ENCODE data around the gene EP400. TPM values are rescaled to one million over a fixed set of nuclear protein-coding genes. Genes with fewer than 3 reads are reported as not detected.
"Not testable (repeated sequence)": the region's sequence is repeated elsewhere in the genome, so short reads cannot be mapped to it uniquely, and the experiment has no call there.

Gene EP400
- total RNA-seq, 2 experiments from 2014 or later, result 39.9 to 45.5 TPM

- POLR2A ChIA-PET, result no interaction called here
- Mint-ChIP-seq H3K27ac (no peak overlapping the region), H3K4me1 (ENCODE audit: low read depth) (peaks cover 13% of the 10 kb centered on the region), H3K9me3 (peaks cover 11% of the 10 kb centered on the region), H3K36me3 (peaks cover 22% of the 10 kb centered on the region), H3K4me3 (no peak overlapping the region), H3K27me3 (no peaks in the 10 kb centered on the region)
- no peak for DNase-seq
- intact Hi-C loops (cut with micrococcal nuclease), result no loop called here
- CTCF ChIA-PET, result no interaction called here
Measured at GRCh38 chr12:132100306-132101065, 150.7 kb downstream of the EP400 start.

- H3K36me3 Mint-ChIP-seq, result peaks cover 7% of the 10 kb centered on the region
- ChIA-PET POLR2A (no interaction called here), CTCF (no interaction called here)
- no peak for DNase-seq
- no peak overlapping the region for H3K27ac Mint-ChIP-seq
- H3K9me3 Mint-ChIP-seq, result no peaks in the 10 kb centered on the region
- H3K4me3 Mint-ChIP-seq, result no peak overlapping the region
- no peaks in the 10 kb centered on the region for H3K27me3 Mint-ChIP-seq
- intact Hi-C loops (cut with micrococcal nuclease), result no loop called here
- no peaks in the 10 kb centered on the region for H3K4me1 Mint-ChIP-seq (ENCODE audit: low read depth)
Measured at GRCh38 chr12:132102297-132102696, 152.6 kb downstream of the EP400 start.

- H3K9me3 Mint-ChIP-seq; intact Hi-C loops (cut with micrococcal nuclease); CTCF ChIA-PET; H3K4me3 Mint-ChIP-seq; DNase-seq; H3K36me3 Mint-ChIP-seq; H3K27me3 Mint-ChIP-seq; H3K4me1 Mint-ChIP-seq (ENCODE audit: low read depth); POLR2A ChIA-PET; H3K27ac Mint-ChIP-seq: not testable (repeated sequence)
Measured at GRCh38 chr12:132103072-132103471, 153.3 kb downstream of the EP400 start.

GRCh38 chr12:132103542-132104308 lies 154.0 kb downstream of the EP400 start:
- Mint-ChIP-seq H3K9me3 (no peaks in the 10 kb centered on the region), H3K36me3 (peaks cover 10% of the 10 kb centered on the region), H3K27me3 (no peaks in the 10 kb centered on the region), H3K4me1 (ENCODE audit: low read depth) (no peaks in the 10 kb centered on the region), H3K27ac (no peak overlapping the region), H3K4me3 (no peak overlapping the region)
- POLR2A ChIA-PET, result no interaction called here
- no peak for DNase-seq
- intact Hi-C loops (cut with micrococcal nuclease), result no loop called here
- CTCF ChIA-PET, result no interaction called here

GRCh38 chr12:132105467-132105866 lies 155.7 kb downstream of the EP400 start:
- no peak overlapping the region for H3K4me3 Mint-ChIP-seq

GRCh38 chr12:132106921-132107320 lies 157.2 kb downstream of the EP400 start:
- H3K9me3 Mint-ChIP-seq, result no peaks in the 10 kb centered on the region
- H3K36me3 Mint-ChIP-seq, result peaks cover 18% of the 10 kb centered on the region
- H3K27me3 Mint-ChIP-seq, result no peaks in the 10 kb centered on the region
- POLR2A ChIA-PET, result no interaction called here
- no peaks in the 10 kb centered on the region for H3K4me1 Mint-ChIP-seq (ENCODE audit: low read depth)
- intact Hi-C loops (cut with micrococcal nuclease), result no loop called here
- no peak overlapping the region for H3K4me3 Mint-ChIP-seq
- DNase-seq, result no peak
- CTCF ChIA-PET, result no interaction called here
- no peak overlapping the region for H3K27ac Mint-ChIP-seq

More at GRCh38 chr12:132105467-132105866, 155.7 kb downstream of the EP400 start:
- no peaks in the 10 kb centered on the region for H3K9me3 Mint-ChIP-seq
- ChIA-PET CTCF (no interaction called here), POLR2A (no interaction called here)
- DNase-seq, result no peak
- H3K36me3 Mint-ChIP-seq, result peaks cover 12% of the 10 kb centered on the region
- H3K4me1 Mint-ChIP-seq (ENCODE audit: low read depth), result no peaks in the 10 kb centered on the region
- no peak overlapping the region for H3K27ac Mint-ChIP-seq
- intact Hi-C loops (cut with micrococcal nuclease), result no loop called here
- H3K27me3 Mint-ChIP-seq, result no peaks in the 10 kb centered on the region

- CTCF ChIA-PET, result no interaction called here
- no peak for DNase-seq
Measured at GRCh38 chr12:132108211-132108832, 158.6 kb downstream of the EP400 start.

GRCh38 chr12:132109741-132110140 lies 160.0 kb downstream of the EP400 start:
- Mint-ChIP-seq H3K4me1 (ENCODE audit: low read depth) (no peaks in the 10 kb centered on the region), H3K9me3 (no peaks in the 10 kb centered on the region), H3K36me3 (peaks cover 24% of the 10 kb centered on the region), H3K27me3 (no peaks in the 10 kb centered on the region), H3K27ac (no peak overlapping the region), H3K4me3 (no peak overlapping the region)
- ChIA-PET CTCF (no interaction called here), POLR2A (no interaction called here)
- intact Hi-C loops (cut with micrococcal nuclease), result no loop called here
- no peak for DNase-seq

More at GRCh38 chr12:132108211-132108832, 158.6 kb downstream of the EP400 start:
- Mint-ChIP-seq H3K4me1 (ENCODE audit: low read depth) (no peaks in the 10 kb centered on the region), H3K36me3 (peaks cover 19% of the 10 kb centered on the region), H3K27me3 (no peaks in the 10 kb centered on the region), H3K9me3 (no peaks in the 10 kb centered on the region), H3K27ac (no peak overlapping the region), H3K4me3 (no peak overlapping the region)
- intact Hi-C loops (cut with micrococcal nuclease), result no loop called here
- POLR2A ChIA-PET, result no interaction called here

GRCh38 chr12:132110677-132111076 lies 160.9 kb downstream of the EP400 start:
- Mint-ChIP-seq H3K4me1 (ENCODE audit: low read depth) (no peaks in the 10 kb centered on the region), H3K4me3 (no peak overlapping the region), H3K36me3 (peaks cover 22% of the 10 kb centered on the region), H3K9me3 (no peaks in the 10 kb centered on the region), H3K27ac (no peak overlapping the region), H3K27me3 (no peaks in the 10 kb centered on the region)
- POLR2A ChIA-PET, result no interaction called here
- CTCF ChIA-PET, result no interaction called here
- DNase-seq, result no peak
- intact Hi-C loops (cut with micrococcal nuclease), result no loop called here

GRCh38 chr12:132111654-132112304 lies 162.0 kb downstream of the EP400 start:
- Mint-ChIP-seq H3K27ac (no peak overlapping the region), H3K36me3 (peaks cover 25% of the 10 kb centered on the region), H3K27me3 (no peaks in the 10 kb centered on the region), H3K4me3 (no peak overlapping the region), H3K4me1 (ENCODE audit: low read depth) (no peaks in the 10 kb centered on the region), H3K9me3 (no peaks in the 10 kb centered on the region)
- no peak for DNase-seq
- CTCF ChIA-PET, result no interaction called here
- intact Hi-C loops (cut with micrococcal nuclease), result no loop called here
- POLR2A ChIA-PET, result no interaction called here

- no peak for DNase-seq
- Mint-ChIP-seq H3K4me3 (no peak overlapping the region), H3K9me3 (no peaks in the 10 kb centered on the region), H3K4me1 (ENCODE audit: low read depth) (no peaks in the 10 kb centered on the region), H3K27me3 (no peaks in the 10 kb centered on the region), H3K36me3 (peaks cover 19% of the 10 kb centered on the region), H3K27ac (no peak overlapping the region)
- ChIA-PET CTCF (no interaction called here), POLR2A (no interaction called here)
- intact Hi-C loops (cut with micrococcal nuclease), result no loop called here
Measured at GRCh38 chr12:132114667-132115066, 164.9 kb downstream of the EP400 start.

- H3K9me3 Mint-ChIP-seq, result no peaks in the 10 kb centered on the region
- no peaks in the 10 kb centered on the region for H3K27me3 Mint-ChIP-seq
- H3K4me1 Mint-ChIP-seq (ENCODE audit: low read depth), result no peaks in the 10 kb centered on the region
- no peak overlapping the region for H3K4me3 Mint-ChIP-seq
- no peak for DNase-seq
- POLR2A ChIA-PET, result no interaction called here
- CTCF ChIA-PET, result no interaction called here
- no peak overlapping the region for H3K27ac Mint-ChIP-seq
- H3K36me3 Mint-ChIP-seq, result peaks cover 18% of the 10 kb centered on the region
- intact Hi-C loops (cut with micrococcal nuclease), result no loop called here
Measured at GRCh38 chr12:132115500-132115899, 165.8 kb downstream of the EP400 start.
